ENCODE data around the gene TSPAN32.
"Not testable (repeated sequence)": the region's sequence is repeated elsewhere in the genome, so short reads cannot be mapped to it uniquely, and the experiment has no call there.

TSPAN32 gene

DNA sequence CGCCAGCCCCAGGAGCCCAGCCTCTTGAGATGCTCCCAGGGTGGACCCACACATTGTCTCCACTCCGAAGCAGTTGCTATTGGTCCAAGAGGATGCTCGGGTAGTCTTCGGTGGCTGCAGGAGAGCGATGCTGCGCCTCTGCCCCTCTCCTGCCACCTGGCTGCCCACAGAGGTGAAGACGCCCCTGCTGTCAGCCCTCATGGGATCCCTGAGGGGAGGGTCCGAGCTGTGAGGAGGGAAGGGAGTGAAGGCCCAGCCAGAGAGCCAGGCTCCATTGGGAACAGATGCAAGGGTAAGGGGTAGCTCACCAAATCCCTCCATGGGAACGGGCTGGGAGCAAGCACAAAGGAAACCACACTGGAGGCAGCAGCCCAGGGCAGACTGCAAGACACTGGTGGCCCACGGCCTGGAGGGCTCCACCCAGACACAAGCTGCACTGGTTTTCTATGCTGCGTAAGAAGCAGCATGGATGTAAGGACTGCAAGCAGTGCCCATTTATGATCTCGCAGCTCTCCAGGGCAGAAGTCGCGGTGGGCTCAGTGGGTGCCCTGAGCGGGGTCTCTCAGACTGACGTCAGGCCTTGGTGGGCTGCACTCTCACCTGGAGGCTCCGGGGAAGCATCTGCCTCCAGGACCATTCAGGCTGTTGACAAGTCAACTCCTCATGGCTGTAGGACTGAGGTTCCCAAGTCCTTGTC is 15.7 kb downstream of the TSPAN32 start:
- no peak for DNase-seq

- no peak for DNase-seq
Observed at GRCh38 chr11:2318123-2318522, 16.3 kb downstream of the TSPAN32 start.

DNA sequence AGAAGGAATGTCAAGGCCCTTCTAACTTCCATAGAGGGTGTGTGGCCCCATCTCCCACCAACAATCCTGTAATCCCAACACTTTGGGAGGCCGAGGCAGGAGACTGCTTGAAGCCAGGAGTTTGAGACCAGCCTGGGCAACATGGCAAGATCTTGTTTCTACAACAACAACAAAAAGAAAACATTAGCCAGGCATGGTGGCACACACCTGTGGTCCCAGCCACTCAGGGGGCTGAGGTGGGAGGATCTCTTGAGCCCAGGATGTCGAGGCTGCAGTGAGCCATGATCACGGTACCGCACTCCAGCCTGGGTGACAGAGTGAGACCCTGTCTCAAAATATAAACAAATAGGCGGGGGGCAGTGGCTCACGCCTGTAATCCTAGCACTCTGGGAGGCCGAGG is 16.9 kb downstream of the TSPAN32 start:
- DNase-seq = no peak

DNA sequence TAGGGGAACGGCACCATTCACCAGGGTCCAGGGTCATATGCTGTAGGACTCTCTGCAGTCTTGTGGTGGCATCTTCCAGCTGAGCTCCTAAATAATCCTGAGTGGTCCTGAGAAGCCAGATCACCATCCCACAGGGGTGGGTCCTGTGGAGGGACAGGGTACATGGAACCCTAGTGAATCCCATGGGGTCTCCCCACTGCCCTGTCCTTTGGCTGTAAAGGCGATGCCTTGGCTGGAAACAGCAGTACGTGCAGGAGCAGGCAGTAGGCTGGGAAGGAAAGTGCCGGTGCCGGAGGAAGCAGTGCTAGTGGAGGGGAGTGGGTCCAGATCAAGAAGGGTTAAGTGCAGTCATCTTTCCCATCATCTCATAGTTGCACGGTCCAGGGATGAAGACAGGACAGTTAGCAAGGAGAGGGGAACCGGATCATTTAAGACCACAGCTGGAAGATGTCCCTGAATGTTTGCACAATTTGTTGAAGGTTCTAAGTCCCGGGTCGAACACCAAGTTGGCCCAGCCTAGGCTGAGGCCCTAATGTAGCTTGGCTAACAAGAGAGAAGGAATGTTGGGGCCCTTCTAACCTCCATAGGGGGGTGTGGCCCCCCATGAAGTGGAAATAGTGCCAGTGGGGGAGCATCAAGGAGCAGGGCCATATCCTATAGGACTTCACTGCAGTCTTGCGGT is 18.1 kb downstream of the TSPAN32 start:
- no peak for DNase-seq

GRCh38 chr11:2320568-2321310 is 18.9 kb downstream of the TSPAN32 start:
- no peak for DNase-seq

DNA sequence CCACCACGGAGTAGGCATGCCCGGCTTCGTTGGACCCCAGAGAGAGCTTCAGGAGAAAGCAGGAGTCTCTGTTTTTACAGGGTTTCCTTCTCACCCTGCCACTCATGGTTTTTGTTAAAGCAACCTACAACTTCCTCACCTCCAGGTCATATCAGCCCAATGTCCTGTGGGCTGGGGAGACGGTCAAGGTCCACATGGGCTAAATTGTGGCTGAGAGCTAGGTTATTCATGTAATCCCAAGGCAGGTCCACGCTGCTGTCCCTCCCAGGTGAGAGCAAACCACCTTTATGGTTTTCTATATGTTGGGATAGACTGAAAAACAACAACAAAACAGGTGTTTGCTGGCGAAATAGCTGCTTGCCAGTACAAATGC is 19.5 kb downstream of the TSPAN32 start:
- no peak for DNase-seq

DNA sequence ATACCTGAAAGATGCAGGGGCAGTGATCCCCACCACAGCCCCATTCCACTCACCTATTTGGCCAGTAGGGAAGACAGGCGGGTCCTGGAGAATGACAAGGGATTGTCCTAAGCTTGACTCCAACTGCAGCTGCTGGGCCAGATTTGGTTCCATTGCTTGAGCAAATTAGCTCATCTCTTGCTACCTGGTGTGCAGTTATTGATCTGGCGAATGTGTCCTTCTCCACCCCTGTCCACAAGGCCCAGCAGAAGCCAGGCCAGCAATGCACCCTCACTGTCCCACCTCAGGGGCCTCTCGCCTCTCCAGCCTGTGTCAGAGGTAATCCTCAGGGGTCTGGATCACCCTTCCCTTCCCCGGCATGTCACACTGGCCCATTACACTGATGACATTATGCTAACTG is 23.3 kb downstream of the TSPAN32 start:
- no peak for DNase-seq

DNA sequence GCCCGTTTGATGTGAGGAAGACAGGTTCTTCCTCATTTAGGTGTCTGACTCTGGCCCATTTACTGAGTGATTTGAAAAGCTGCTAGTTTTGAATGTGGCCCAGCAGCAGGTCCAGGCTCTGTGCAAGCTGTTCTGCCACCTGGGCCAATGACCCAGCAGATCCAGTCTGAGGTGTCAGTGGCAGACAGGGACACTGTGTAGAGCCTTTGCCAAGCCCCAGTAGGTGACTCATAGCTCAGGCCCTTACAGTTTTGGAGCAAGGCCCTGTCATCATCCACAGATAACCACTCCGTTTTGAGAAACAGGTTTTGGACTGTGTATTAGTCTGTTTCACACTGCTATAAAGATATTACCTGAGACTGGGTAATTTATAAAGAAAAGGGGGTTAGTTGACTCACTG is 23.9 kb downstream of the TSPAN32 start:
- DNase-seq = no peak

- no peak for DNase-seq
Observed at GRCh38 chr11:2327032-2327431, 25.2 kb downstream of the TSPAN32 start.

- DNase-seq = no peak
Observed at GRCh38 chr11:2328021-2328420, 26.2 kb downstream of the TSPAN32 start.

DNA sequence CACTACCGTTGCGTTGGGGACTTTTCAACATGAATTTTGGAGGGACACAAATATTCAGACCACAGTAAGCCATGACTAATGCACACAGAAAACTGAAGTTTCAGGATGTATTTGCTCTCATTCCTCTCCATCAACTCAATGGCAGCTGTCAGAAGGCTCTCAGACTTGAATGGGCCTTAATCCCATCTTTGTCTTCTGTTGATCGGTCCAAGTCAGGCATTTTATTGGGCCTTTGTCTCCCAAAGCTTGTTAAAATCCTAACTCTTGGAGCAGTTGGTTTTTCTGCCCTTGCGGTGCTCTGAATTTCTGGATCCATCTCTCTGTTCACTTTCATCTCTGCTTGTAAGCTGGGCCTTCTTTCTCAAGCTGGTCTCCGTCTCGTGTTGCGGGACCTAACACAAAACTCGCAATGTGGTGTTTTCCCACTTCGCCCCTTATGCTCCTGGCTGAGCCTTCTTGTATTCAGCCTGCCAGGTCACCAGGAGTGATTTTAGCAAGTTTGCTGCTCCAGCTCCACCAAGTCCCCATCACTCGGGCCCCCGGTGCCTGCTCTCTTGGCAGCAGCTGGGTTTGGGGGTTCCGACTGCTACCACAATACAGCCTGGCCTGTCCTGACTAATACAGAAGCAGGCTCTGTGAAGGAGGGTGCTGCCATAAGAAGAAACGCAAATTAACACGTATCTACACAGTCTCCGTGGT is 27.0 kb downstream of the TSPAN32 start:
- DNase-seq = no peak

GRCh38 chr11:2329551-2329950 is 27.7 kb downstream of the TSPAN32 start:
- no peak for DNase-seq

DNA sequence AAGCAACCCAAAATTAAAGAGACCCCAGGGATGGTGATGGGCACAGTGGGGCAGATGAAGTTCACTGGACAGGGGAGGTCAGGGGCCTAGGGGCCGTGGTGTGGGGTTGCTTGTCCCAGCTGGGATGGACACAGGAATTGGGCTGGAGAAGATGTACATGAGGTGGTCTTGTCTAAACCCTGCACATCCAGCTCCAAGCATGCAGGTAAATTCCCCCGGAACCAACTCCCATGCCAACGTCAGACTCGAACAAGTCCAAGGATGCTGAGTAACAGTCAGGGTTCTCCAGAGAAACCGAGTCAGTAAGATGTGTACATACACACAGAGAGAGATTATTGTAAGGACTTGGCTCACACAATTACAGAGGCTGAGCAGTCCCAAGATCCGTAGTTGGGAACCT is 28.9 kb downstream of the TSPAN32 start:
- no peak for DNase-seq

- DNase-seq = no peak
Observed at GRCh38 chr11:2331404-2331803, 29.6 kb downstream of the TSPAN32 start.

DNA sequence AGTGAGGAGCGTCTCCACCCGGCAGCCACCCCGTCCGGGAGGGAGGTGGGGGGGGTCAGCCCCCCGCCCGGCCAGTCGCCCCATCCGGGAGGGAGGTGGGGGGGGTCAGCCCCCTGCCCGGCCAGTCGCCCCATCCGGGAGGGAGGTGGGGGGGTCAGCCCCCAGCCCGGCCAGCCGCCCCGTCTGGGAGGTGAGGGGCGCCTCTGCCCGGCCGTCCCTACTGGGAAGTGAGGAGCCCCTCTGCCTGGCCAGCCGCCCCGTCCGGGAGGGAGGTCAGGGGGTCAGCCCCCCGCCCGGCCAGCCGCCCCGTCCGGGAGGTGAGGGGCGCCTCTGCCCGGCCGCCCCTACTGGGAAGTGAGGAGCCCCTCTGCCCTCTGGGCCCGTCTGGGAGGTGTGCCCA is 30.8 kb downstream of the TSPAN32 start:
- DNase-seq = not testable (repeated sequence)

DNA sequence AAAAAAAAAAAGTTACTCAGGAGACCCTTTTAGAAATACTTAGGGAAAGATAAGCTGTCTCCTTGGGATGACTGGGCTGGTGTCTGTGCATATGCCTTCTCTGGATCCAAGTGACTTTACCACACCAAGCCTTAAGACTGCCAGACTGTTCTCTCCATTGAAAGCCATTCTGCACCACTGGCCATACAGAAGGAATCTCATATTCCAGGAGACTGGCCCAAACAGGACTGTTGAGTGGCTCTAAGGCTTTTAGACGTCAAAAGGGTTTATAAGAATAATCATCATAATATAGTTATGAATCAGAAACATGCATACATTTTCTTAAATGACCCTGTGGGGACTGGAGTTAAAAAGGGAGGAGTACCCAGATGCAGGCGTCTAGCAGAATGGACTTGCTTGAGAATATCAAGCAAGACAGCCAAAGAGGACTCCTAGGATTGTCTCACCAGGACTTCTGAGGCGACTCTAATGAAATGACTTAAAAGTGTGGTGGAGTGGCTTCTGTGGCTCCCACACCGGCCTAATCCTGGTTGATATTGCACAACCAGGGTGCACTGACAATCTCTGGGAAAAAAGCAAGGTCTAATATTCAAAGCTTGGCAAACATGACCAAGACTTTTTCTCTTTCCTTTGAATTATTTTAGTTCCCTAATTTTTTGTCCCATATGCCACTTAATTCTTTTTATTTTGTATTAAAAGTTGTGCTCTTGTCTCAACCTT is 31.8 kb downstream of the TSPAN32 start:
- DNase-seq = not testable (repeated sequence)

DNA sequence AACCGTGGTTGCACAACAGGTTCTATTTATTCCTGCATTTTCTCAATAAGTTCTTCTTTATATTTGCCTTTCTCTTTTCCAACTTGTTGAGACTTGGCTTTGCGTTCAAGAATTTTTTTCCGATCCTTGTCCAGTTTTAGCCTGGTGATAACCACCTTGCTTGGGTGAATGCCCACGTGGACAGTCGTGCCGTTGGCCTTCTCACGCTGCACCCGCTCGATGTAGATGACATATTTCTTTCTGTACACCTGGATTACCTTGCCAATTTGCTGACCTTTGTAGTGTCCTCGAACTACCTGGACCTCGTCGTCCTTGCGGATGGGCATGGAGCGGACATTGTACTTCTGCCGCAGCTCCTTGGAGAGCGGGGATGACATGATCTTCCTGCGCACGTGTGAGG is 33.5 kb downstream of the TSPAN32 start:
- not testable (repeated sequence) for DNase-seq

DNA sequence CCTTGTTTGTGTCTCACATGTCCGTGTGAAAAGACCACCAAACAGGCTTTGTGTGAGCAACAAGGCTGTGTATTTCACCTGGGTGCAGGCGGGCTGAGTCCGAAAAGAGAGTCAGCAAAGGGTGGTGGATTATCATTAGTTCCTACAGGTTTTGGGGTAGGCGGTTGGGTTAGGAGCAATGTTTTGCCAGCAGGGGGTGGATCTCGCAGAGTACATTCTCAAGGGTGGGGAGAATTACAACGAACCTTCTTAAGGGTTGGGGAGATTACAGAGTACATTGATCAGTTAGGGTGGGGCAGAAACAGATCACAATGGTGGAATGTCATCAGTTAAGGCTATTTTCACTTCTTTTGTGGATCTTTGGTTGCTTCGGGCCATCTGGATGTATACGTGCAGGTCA is 36.9 kb downstream of the TSPAN32 start:
- DNase-seq = not testable (repeated sequence)

GRCh38 chr11:2342557-2342956 is 40.7 kb downstream of the TSPAN32 start:
- no peak for DNase-seq

- no peak for DNase-seq
Observed at GRCh38 chr11:2342981-2343380, 41.2 kb downstream of the TSPAN32 start.

DNA sequence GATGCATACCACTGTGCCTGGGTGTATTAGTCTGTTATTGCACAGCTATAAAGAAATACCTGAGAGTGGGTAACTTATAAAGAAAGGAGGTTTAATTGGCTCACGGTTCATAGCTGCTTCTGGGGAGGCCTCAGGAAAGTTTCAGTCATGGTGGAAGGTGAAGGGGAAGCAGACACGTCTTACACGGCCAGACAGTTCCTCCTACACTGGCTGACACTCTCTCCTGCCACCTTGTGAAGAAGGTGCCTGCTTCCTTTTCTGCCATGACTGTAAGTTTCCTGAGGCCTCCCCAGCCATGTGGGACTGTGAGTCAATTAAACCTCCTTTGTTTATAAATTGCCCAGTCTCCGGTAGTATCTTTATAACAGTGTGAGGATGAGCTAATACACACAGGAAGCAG is 41.7 kb downstream of the TSPAN32 start:
- no peak for DNase-seq

DNA sequence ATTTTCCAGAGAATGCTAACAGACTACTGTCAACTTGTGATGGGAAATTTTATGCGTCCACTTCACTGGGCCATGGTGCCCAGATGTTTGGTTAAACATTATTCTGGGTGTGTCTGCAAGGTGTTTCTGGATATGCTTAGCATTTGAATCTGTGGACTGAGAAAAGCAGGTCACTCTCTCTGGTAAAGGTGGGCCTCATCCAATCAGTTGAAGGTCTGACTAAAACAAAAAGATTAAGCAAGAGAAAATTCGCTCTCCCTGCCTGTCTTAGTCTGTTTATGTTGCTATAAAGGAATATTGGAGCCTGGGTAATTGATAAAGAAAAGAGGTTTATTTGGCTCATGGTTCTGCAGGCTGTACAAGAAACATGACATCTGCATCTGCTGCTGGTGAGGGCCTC is 43.2 kb downstream of the TSPAN32 start:
- DNase-seq = no peak

DNA sequence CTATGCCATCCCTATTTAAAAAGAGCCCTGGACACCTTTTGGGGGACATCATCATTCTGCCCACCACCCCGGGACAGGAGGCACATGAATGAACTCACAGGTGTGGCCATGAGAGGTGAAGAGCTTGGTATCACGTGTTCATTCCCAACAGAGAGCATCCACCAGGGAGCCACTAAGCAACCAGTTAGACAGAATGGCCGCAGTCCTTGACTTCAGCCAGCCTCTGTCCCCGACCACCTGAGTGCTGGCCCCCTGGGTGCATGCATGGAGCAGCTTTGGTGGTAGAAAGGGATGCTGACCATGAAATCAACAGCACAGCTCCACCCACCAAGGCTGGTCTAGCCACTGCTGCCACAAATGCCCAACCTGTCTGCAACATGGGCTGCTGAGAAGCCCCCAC is 44.2 kb downstream of the TSPAN32 start:
- no peak for DNase-seq
